SK-N-SH (cell line): Measurements from ENCODE around the gene HMX2. TPM values are rescaled to one million over a fixed set of nuclear protein-coding genes. Genes with fewer than 3 reads are reported as not detected.

Experiments
- CTCF ChIA-PET: fragments of 300-600, 350-600 bp; formaldehyde crosslinking; extraction: SDS; loops from one replicate; lab custom pipeline; 2021; lab: Yijun Ruan, JAX
- POLR2A ChIA-PET: fragments of 350-600 bp; sonication (Branson Sonifier 250); formaldehyde crosslinking; extraction: SDS; loops from one replicate; lab custom pipeline; 2020; ENCODE audit warnings: antibody characterized with exemption, inconsistent platforms; lab: Yijun Ruan, JAX
- DNase-seq: peaks from one replicate; pipeline ENCODE4 v3.0.0; 2012
- H2AFZ ChIP-seq: fragments of 200-600 bp; sonication (generic); 2 replicates; pipeline ENCODE4 v1.8.1; 2016; ENCODE audit warnings: antibody characterized with exemption, mild to moderate bottlenecking, low read depth
- H3F3A ChIP-seq: fragments of 200-600 bp; sonication (generic); replicated peaks from 2 replicates; pipeline ENCODE3; 2016; ENCODE audit warnings: antibody characterized with exemption, mild to moderate bottlenecking; ENCODE audit not compliant: insufficient read depth
- H3K27ac ChIP-seq, 2 experiments: fragments of 200-500 bp in 1 of 2; fragments of 200-600 bp in 1 of 2; sonication (Bioruptor generic) in 1 of 2; sonication (generic), shearing (Covaris generic) in 1 of 2; 2 replicates each; pipeline versions ENCODE4 v1.5.1 to v1.6.1; 2014 to 2016; ENCODE audit warnings: low read depth in 2 of 2, inconsistent platforms in 1 of 2, low read length in 1 of 2, mild to moderate bottlenecking in 1 of 2, mixed read lengths in 1 of 2
- H3K27me3 ChIP-seq: fragments of 200-600 bp; sonication (generic), shearing (Covaris generic); 2 replicates; pipeline ENCODE4 v1.6.1; 2016; ENCODE audit warnings: mixed run types; ENCODE audit not compliant: insufficient read depth
- H3K36me3 ChIP-seq, 2 experiments: fragments of 200-500 bp in 1 of 2; fragments of 200-600 bp in 1 of 2; sonication (Bioruptor generic) in 1 of 2; sonication (generic) in 1 of 2; replicated peaks in 1 of 2; 2 replicates each; pipeline versions ENCODE3 to v1.5.1; 2014 to 2016; ENCODE audit warnings: low read length in 1 of 2, mild to moderate bottlenecking in 1 of 2; ENCODE audit not compliant: insufficient read depth in 2 of 2, control insufficient read depth in 1 of 2
- H3K4me1 ChIP-seq, 2 experiments: fragments of 200-500 bp in 1 of 2; fragments of 200-600 bp in 1 of 2; sonication (Bioruptor generic) in 1 of 2; sonication (generic), shearing (Covaris generic) in 1 of 2; 2 replicates each; pipeline versions ENCODE4 v1.5.1 to v1.6.1; 2014 to 2016; ENCODE audit warnings: low read depth in 1 of 2, low read length in 1 of 2, mixed run types in 1 of 2; ENCODE audit not compliant: insufficient read depth in 2 of 2, control insufficient read depth in 1 of 2
- H3K4me2 ChIP-seq: fragments of 200-600 bp; sonication (generic), shearing (Covaris generic); 2 replicates; pipeline ENCODE4 v1.6.1; 2017; ENCODE audit warnings: mixed run types
- H3K4me3 ChIP-seq, 2 experiments: fragments of 200-500 bp in 1 of 2; fragments of 200-600 bp in 1 of 2; sonication (Bioruptor generic) in 1 of 2; sonication (generic), shearing (Covaris generic) in 1 of 2; 2 replicates each; pipeline versions ENCODE4 v1.5.1 to v1.8.1; 2014 to 2016; ENCODE audit warnings: low read depth in 2 of 2, inconsistent platforms in 1 of 2, low read length in 1 of 2, mild to moderate bottlenecking in 1 of 2, mixed read lengths in 1 of 2, moderate library complexity in 1 of 2
- H3K79me2 ChIP-seq: fragments of 200-600 bp; sonication (generic); 2 replicates; pipeline ENCODE4 v1.8.1; 2017; ENCODE audit warnings: mild to moderate bottlenecking; ENCODE audit not compliant: insufficient read depth
- H3K9ac ChIP-seq: fragments of 200-600 bp; sonication (generic); 2 replicates; pipeline ENCODE4 v1.6.1; 2017; ENCODE audit warnings: mixed run types
- H3K9me2 ChIP-seq: fragments of 200-600 bp; sonication (generic); 2 replicates; pipeline ENCODE4 v1.6.1; 2017; ENCODE audit warnings: mixed run types
- H3K9me3 ChIP-seq: fragments of 200-600 bp; sonication (generic); 2 replicates; pipeline ENCODE4 v1.6.1; 2017; ENCODE audit warnings: mixed run types, mild to moderate bottlenecking, moderate library complexity
- H4K20me1 ChIP-seq: fragments of 200-600 bp; sonication (generic); 2 replicates; pipeline ENCODE4 v1.6.1; 2017; ENCODE audit warnings: mild to moderate bottlenecking, mixed run types; ENCODE audit not compliant: insufficient read depth
- CHD2 ChIP-seq: fragments of 150-350 bp; IDR thresholded peaks from 2 replicates; pipeline ENCODE4 v1.6.1; 2018; ENCODE audit warnings: low read length; ENCODE audit not compliant: partially characterized antibody
- GABPA ChIP-seq: IDR thresholded peaks from 2 replicates; pipeline ENCODE4 v1.4.0; 2012; ENCODE audit warnings: low read depth, mild to moderate bottlenecking
- MEF2A ChIP-seq: IDR thresholded peaks from 2 replicates; pipeline ENCODE4 v1.4.0; 2012; ENCODE audit warnings: low read depth, borderline replicate concordance
- NFIC ChIP-seq: IDR thresholded peaks from 2 replicates; pipeline ENCODE4 v1.4.0; 2012; ENCODE audit warnings: borderline replicate concordance
- POLR2AphosphoS5 ChIP-seq: IDR thresholded peaks from 2 replicates; pipeline ENCODE4 v1.6.1; 2012; ENCODE audit warnings: low read depth, low read length
- RAD21 ChIP-seq: IDR thresholded peaks from 2 replicates; pipeline ENCODE4 v1.6.1; 2012; ENCODE audit warnings: mild to moderate bottlenecking, low read length
- SIN3A ChIP-seq: IDR thresholded peaks from 2 replicates; pipeline ENCODE4 v1.6.1; 2012; ENCODE audit warnings: low read depth, mild to moderate bottlenecking, low read length, moderate library complexity, borderline replicate concordance
- TAF1 ChIP-seq: IDR thresholded peaks from 2 replicates; pipeline ENCODE4 v1.6.1; 2012; ENCODE audit warnings: low read depth, mild to moderate bottlenecking, low read length, moderate library complexity, borderline replicate concordance
- TEAD4 ChIP-seq: IDR thresholded peaks from 2 replicates; pipeline ENCODE4 v1.4.0; 2012; ENCODE audit warnings: mild to moderate bottlenecking, borderline replicate concordance; ENCODE audit not compliant: insufficient read depth
- WGBS: methylation state at CpG from one replicate; pipeline ENCODE4 v1.1.6; 2017; ENCODE audit warnings: low lambda C conversion rate; 5-methylcytosine and 5-hydroxymethylcytosine counted together
- polyA plus RNA-seq, 3 experiments: library from polyadenylated mRNA; depleted of rRNA; stranded (reverse); fragments of >200 nt; gene quantifications; 2 replicates each; pipeline ENCODE4 v1.2.3, GENCODE V29; 2012
- TF ChIP-seq, protein P1 (sequence below): fragments of 200-600 bp; sonication (generic); IDR thresholded peaks from 2 replicates; pipeline ENCODE4 v1.6.1; 2017; ENCODE audit warnings: antibody characterized with exemption, mild to moderate bottlenecking, moderate library complexity

Gene HMX2
- polyA plus RNA-seq, 1 of the 3 experiments (the other 2 are of a cell fraction) = not detected

- Histone ChIP-seq H3K9me3 (no peaks in the 10 kb centered on the region), H3K79me2 (peaks cover 23% of the 10 kb centered on the region), H4K20me1 (peaks cover 18% of the 10 kb centered on the region), H3K4me3 (no peak overlapping the region), H3K9me2 (no peaks in the 10 kb centered on the region), H2AFZ (no peak overlapping the region)
- TF ChIP-seq CHD2 (no peak), RAD21 (no peak), POLR2AphosphoS5 (no peak), GABPA (no peak), NFIC (no peak), SIN3A (no peak), TEAD4 (no peak), TAF1 (no peak)
- TF ChIP-seq, protein P1, sequence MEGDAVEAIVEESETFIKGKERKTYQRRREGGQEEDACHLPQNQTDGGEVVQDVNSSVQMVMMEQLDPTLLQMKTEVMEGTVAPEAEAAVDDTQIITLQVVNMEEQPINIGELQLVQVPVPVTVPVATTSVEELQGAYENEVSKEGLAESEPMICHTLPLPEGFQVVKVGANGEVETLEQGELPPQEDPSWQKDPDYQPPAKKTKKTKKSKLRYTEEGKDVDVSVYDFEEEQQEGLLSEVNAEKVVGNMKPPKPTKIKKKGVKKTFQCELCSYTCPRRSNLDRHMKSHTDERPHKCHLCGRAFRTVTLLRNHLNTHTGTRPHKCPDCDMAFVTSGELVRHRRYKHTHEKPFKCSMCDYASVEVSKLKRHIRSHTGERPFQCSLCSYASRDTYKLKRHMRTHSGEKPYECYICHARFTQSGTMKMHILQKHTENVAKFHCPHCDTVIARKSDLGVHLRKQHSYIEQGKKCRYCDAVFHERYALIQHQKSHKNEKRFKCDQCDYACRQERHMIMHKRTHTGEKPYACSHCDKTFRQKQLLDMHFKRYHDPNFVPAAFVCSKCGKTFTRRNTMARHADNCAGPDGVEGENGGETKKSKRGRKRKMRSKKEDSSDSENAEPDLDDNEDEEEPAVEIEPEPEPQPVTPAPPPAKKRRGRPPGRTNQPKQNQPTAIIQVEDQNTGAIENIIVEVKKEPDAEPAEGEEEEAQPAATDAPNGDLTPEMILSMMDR = no peak
- TF ChIP-seq, all 33 proteins: peak for 0
- CTCF ChIA-PET = interaction anchor here (0.8 to 2.8 kb wide), 4 partner anchors 13 to 229 kb away, joined by 4 to 22 read pairs (median 6); no protein-coding TSS in a partner anchor
- Histone ChIP-seq H3K4me2 (no peak overlapping the region), H3K4me1 (peaks cover 13 to 29% of the 10 kb centered on the region in 2 experiments; a peak in 3 of 4 replicates), H3K36me3 (peaks cover 12% of the 10 kb centered on the region in 2 experiments), H3K9ac (no peak overlapping the region), H3K27me3 (peaks cover 60% of the 10 kb centered on the region), H3F3A (peaks cover 12% of the 10 kb centered on the region), H3K27ac (no peak overlapping the region)
- 76% methylated on average over 7 of the region's 7 CpGs for WGBS
- POLR2A ChIA-PET = no interaction called here
- DNase-seq = no peak
Observed at GRCh38 chr10:123151737-123152135, 3.8 kb downstream of the HMX2 start.

GRCh38 chr10:123153486-123154091 is 5.7 kb downstream of the HMX2 start:
- no peak overlapping the region for H3K4me3 ChIP-seq
- WGBS = 46% methylated on average over 9 of the region's 9 CpGs
- no peak for DNase-seq
- no peak overlapping the region for H3K4me2 ChIP-seq
- 0 out of 2 replicates have a peak overlapping the region, but pooled peaks have one; percentile 45 for H2AFZ ChIP-seq
- CTCF ChIA-PET = interaction anchor here (0.8 to 2.1 kb wide), 5 partner anchors 9 to 227 kb away, joined by 3 to 7 read pairs (median 4); no protein-coding TSS in a partner anchor
- TF ChIP-seq MEF2A = no peak
- POLR2A ChIA-PET = interaction anchor here (1.1 to 1.3 kb wide), 2 partner anchors 9 to 11 kb away, joined by 4 to 7 read pairs; no protein-coding TSS in a partner anchor
- no peaks in the 10 kb centered on the region for H3K9me2 ChIP-seq
- peaks cover 29 to 31% of the 10 kb centered on the region in 2 experiments for H3K36me3 ChIP-seq
- H3K79me2 ChIP-seq = peaks cover 42% of the 10 kb centered on the region
- H3K9me3 ChIP-seq = no peaks in the 10 kb centered on the region
- peaks cover 15% of the 10 kb centered on the region for H3F3A ChIP-seq
- no peak overlapping the region for H3K9ac ChIP-seq
- H3K27ac ChIP-seq = no peak overlapping the region
- peaks cover 36% of the 10 kb centered on the region for H4K20me1 ChIP-seq
- H3K4me1 ChIP-seq = peaks cover 22 to 28% of the 10 kb centered on the region in 2 experiments; a peak in 3 of 4 replicates
- H3K27me3 ChIP-seq = peaks cover 41% of the 10 kb centered on the region
